Measurements from ENCODE around the gene CISD1.

CISD1 gene

GRCh38 chr10:58335306-58336005, 66.5 kb downstream of the CISD1 start:
- Mint-ChIP-seq H3K4me3 (peak overlapping the region; percentile 98), H3K9me3 (no peaks in the 10 kb centered on the region), H3K27ac (peak overlapping the region; percentile 71), H3K4me1 (peaks cover 20% of the 10 kb centered on the region), H3K27me3 (ENCODE audit: low read depth, poor library complexity) (no peaks in the 10 kb centered on the region), H3K36me3 (ENCODE audit: low read depth) (peaks cover 10% of the 10 kb centered on the region)
- no peak for DNase-seq
- TF ChIP-seq, protein P1, sequence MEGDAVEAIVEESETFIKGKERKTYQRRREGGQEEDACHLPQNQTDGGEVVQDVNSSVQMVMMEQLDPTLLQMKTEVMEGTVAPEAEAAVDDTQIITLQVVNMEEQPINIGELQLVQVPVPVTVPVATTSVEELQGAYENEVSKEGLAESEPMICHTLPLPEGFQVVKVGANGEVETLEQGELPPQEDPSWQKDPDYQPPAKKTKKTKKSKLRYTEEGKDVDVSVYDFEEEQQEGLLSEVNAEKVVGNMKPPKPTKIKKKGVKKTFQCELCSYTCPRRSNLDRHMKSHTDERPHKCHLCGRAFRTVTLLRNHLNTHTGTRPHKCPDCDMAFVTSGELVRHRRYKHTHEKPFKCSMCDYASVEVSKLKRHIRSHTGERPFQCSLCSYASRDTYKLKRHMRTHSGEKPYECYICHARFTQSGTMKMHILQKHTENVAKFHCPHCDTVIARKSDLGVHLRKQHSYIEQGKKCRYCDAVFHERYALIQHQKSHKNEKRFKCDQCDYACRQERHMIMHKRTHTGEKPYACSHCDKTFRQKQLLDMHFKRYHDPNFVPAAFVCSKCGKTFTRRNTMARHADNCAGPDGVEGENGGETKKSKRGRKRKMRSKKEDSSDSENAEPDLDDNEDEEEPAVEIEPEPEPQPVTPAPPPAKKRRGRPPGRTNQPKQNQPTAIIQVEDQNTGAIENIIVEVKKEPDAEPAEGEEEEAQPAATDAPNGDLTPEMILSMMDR (IDR thresholded peaks at IDR 0.05) = no peak

- Mint-ChIP-seq H3K27ac (no peak overlapping the region), H3K27me3 (ENCODE audit: low read depth, poor library complexity) (no peaks in the 10 kb centered on the region), H3K4me1 (peaks cover 20% of the 10 kb centered on the region), H3K9me3 (no peaks in the 10 kb centered on the region), H3K4me3 (peak overlapping the region; percentile 98), H3K36me3 (ENCODE audit: low read depth) (peaks cover 10% of the 10 kb centered on the region)
- DNase-seq = no peak
- TF ChIP-seq, protein P1 (IDR thresholded peaks at IDR 0.05) = no peak
Measured at GRCh38 chr10:58336242-58336641, 67.3 kb downstream of the CISD1 start.

Measured in nephron progenitor cell (in vitro differentiated cells).